MCF 10A (cell line): ENCODE results near the gene MPC1. TPM values are rescaled to one million over a fixed set of nuclear protein-coding genes. Genes with fewer than 3 reads are reported as not detected.
"Not testable (repeated sequence)": the region's sequence is repeated elsewhere in the genome, so short reads cannot be mapped to it uniquely, and the experiment has no call there.

Source experiments
- BruUV-seq: library from RNA; stranded (reverse); fragments of 400-500 nt; replicated peaks from 2 replicates; lab custom pipeline; 2021; lab: Mats Ljungman, UMichigan
- CTCF ChIA-PET: fragments of 300-600 bp; sonication (Branson Sonifier 250); formaldehyde crosslinking; extraction: SDS; loops from one replicate; lab custom pipeline; 2021; ENCODE audit warnings: antibody characterized with exemption, inconsistent platforms; lab: Yijun Ruan, JAX
- POLR2A ChIA-PET: fragments of 300-600, 350-650 bp; sonication (Branson Sonifier 250); formaldehyde crosslinking; extraction: SDS; loops from one replicate; lab custom pipeline; 2020; ENCODE audit warnings: antibody characterized with exemption, inconsistent platforms; lab: Yijun Ruan, JAX
- DNase-seq: peaks from one replicate; pipeline ENCODE4 v3.0.0-alpha.2; 2018; ENCODE audit not compliant: unreplicated experiment
- H3K27ac Mint-ChIP-seq: one replicate; pipeline ENCODE4 v1.8.0; 2022; ENCODE audit warnings: mild to moderate bottlenecking, low read depth, mixed read lengths; ENCODE audit not compliant: unreplicated experiment
- H3K27me3 Mint-ChIP-seq: one replicate; pipeline ENCODE4 v1.8.0; 2022; ENCODE audit warnings: mixed read lengths; ENCODE audit not compliant: insufficient read depth, unreplicated experiment
- H3K36me3 Mint-ChIP-seq: one replicate; pipeline ENCODE4 v1.8.0; 2022; ENCODE audit warnings: mild to moderate bottlenecking, moderate library complexity, mixed read lengths; ENCODE audit not compliant: insufficient read depth, unreplicated experiment
- H3K4me1 Mint-ChIP-seq: one replicate; pipeline ENCODE4 v1.8.0; 2022; ENCODE audit warnings: mixed read lengths; ENCODE audit not compliant: insufficient read depth, unreplicated experiment
- H3K4me3 Mint-ChIP-seq: one replicate; pipeline ENCODE4 v1.8.0; 2022; ENCODE audit warnings: mild to moderate bottlenecking, moderate library complexity, mixed read lengths; ENCODE audit not compliant: unreplicated experiment
- H3K9me3 Mint-ChIP-seq: one replicate; pipeline ENCODE4 v1.8.0; 2022; ENCODE audit warnings: mixed read lengths; ENCODE audit not compliant: unreplicated experiment
- CTCF ChIP-seq: fragments of 200-600 bp; IDR thresholded peaks from one replicate; pipeline ENCODE4 v1.8.0; 2022; ENCODE audit warnings: antibody characterized with exemption, mild to moderate bottlenecking; ENCODE audit not compliant: unreplicated experiment
- intact Hi-C: fragments of 100-400 bp; cut with micrococcal nuclease; formaldehyde crosslinking; loops from 2 replicates; pipeline ENCODE4 v1.14.1; 2022
- total RNA-seq: library from RNA; stranded (reverse); gene quantifications from 2 replicates; pipeline ENCODE4 v1.2.3, GENCODE V29; 2022

Gene MPC1
- total RNA-seq, 1 experiment from 2014 or later, result 33.1 TPM

DNA sequence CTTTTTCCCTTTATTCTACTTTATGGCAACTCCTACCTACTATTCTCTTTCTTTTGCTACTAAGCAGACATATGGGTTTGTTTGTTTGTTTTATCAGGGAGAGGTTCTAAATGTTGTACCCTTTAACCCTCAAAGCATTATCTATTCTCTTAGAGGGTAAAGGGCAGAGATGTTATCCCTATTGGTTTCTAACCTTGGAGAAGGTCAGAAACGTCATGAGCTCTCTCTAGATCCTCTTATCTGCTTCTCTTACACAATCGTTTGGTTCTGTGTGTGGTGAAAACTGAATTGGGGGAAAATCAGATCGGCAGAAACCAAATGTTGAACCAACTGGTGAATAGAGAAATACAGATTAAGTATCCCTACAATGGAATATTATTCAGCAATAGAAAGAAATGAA is 6.4 kb upstream of the MPC1 start:
- H3K36me3 Mint-ChIP-seq, result no peaks in the 10 kb centered on the region
- BruUV-seq, result no TSS peak
- TF ChIP-seq CTCF, result no peak
- CTCF ChIA-PET, result interaction anchor here (1.5 to 1.8 kb wide), 2 partner anchors 11 to 109 kb away, joined by 4 to 10 read pairs; no protein-coding TSS in a partner anchor
- no peaks in the 10 kb centered on the region for H3K9me3 Mint-ChIP-seq
- peaks cover 9% of the 10 kb centered on the region for H3K27me3 Mint-ChIP-seq
- no peak for DNase-seq
- intact Hi-C loops, result no loop called here
- no peak overlapping the region for H3K4me3 Mint-ChIP-seq
- no peaks in the 10 kb centered on the region for H3K4me1 Mint-ChIP-seq
- POLR2A ChIA-PET, result no interaction called here
- no peak overlapping the region for H3K27ac Mint-ChIP-seq

GRCh38 chr6:166388290-166389004 is 5.7 kb upstream of the MPC1 start:
- DNase-seq, result no peak
- H3K27ac Mint-ChIP-seq, result no peak overlapping the region
- no peaks in the 10 kb centered on the region for H3K9me3 Mint-ChIP-seq
- H3K27me3 Mint-ChIP-seq, result peaks cover 9% of the 10 kb centered on the region
- H3K36me3 Mint-ChIP-seq, result no peaks in the 10 kb centered on the region
- TF ChIP-seq CTCF, result no peak
- no peaks in the 10 kb centered on the region for H3K4me1 Mint-ChIP-seq
- BruUV-seq, result no TSS peak
- H3K4me3 Mint-ChIP-seq, result no peak overlapping the region
- intact Hi-C loops, result no loop called here
- ChIA-PET POLR2A (no interaction called here), CTCF (interaction anchor here (1.4 to 1.8 kb wide), 3 partner anchors 12 to 113 kb away, joined by 4 to 10 read pairs (median 4); no protein-coding TSS in a partner anchor)

GRCh38 chr6:166387642-166388289 is 5.0 kb upstream of the MPC1 start:
- no peak for TF ChIP-seq CTCF
- Mint-ChIP-seq H3K4me3 (no peak overlapping the region), H3K4me1 (no peaks in the 10 kb centered on the region), H3K27ac (no peak overlapping the region), H3K9me3 (no peaks in the 10 kb centered on the region), H3K36me3 (no peaks in the 10 kb centered on the region), H3K27me3 (peaks cover 7% of the 10 kb centered on the region)
- ChIA-PET CTCF (interaction anchor here (0.7 to 1.8 kb wide), 5 partner anchors 13 to 231 kb away, joined by 3 to 10 read pairs (median 4); no protein-coding TSS in a partner anchor), POLR2A (interaction anchor here (1.0 kb wide), 1 partner anchor 45 kb away, joined by 3 read pairs; no protein-coding TSS in a partner anchor)
- intact Hi-C loops, result no loop called here
- no TSS peak for BruUV-seq
- no peak for DNase-seq

GRCh38 chr6:166387098-166387497 is 4.4 kb upstream of the MPC1 start:
- H3K9me3 Mint-ChIP-seq, H3K4me1 Mint-ChIP-seq, DNase-seq, H3K36me3 Mint-ChIP-seq, intact Hi-C loops, H3K4me3 Mint-ChIP-seq, BruUV-seq, H3K27ac Mint-ChIP-seq, H3K27me3 Mint-ChIP-seq: not testable (repeated sequence)
- ChIA-PET CTCF (interaction anchor here (0.7 to 2.7 kb wide), 4 partner anchors 14 to 230 kb away, joined by 3 to 13 read pairs (median 4); no protein-coding TSS in a partner anchor), POLR2A (interaction anchor here (1.0 kb wide), 1 partner anchor 44 kb away, joined by 3 read pairs; no protein-coding TSS in a partner anchor)
